Spleen (tissue), 11 donors: ENCODE results near the gene KCND3. TPM values are rescaled to one million over a fixed set of nuclear protein-coding genes. Genes with fewer than 3 reads are reported as not detected.

Source experiments
- DNase-seq: peaks from one replicate; pipeline ENCODE4 v3.0.0-alpha.2; 2020
- H3K27ac ChIP-seq, 8 donors: fragments of 200-600 bp; sonication (generic) in 7 of 8; 1 replicate in 4 of 8; 2 replicates in 4 of 8; pipeline versions ENCODE4 v1.5.0 to v1.8.0; 2016 to 2021; ENCODE audit warnings: inconsistent platforms in 4 of 8, mild to moderate bottlenecking in 4 of 8, moderate library complexity in 1 of 8
- H3K27me3 ChIP-seq, 7 donors: fragments of 200-600 bp; sonication (generic) in 6 of 7; replicated peaks in 1 of 7; 1 replicate in 4 of 7; 2 replicates in 3 of 7; pipeline versions ENCODE4 v1.5.0 to v1.8.0; 2016 to 2021; ENCODE audit warnings: inconsistent platforms in 3 of 7, mild to moderate bottlenecking in 1 of 7
- H3K36me3 ChIP-seq, 6 donors: fragments of 200-600 bp; sonication (generic) in 5 of 6; 1 replicate in 4 of 6; 2 replicates in 2 of 6; pipeline versions ENCODE4 v1.5.0 to v1.8.0; 2016 to 2021; ENCODE audit warnings: inconsistent platforms in 2 of 6
- H3K4me1 ChIP-seq, 6 donors: fragments of 200-600 bp; sonication (generic) in 5 of 6; 1 replicate in 3 of 6; 2 replicates in 3 of 6; pipeline versions ENCODE4 v1.5.0 to v1.8.0; 2016 to 2021; ENCODE audit warnings: inconsistent platforms in 3 of 6
- H3K4me3 ChIP-seq, 8 donors: fragments of 200-600 bp; sonication (generic) in 7 of 8; 1 replicate in 4 of 8; 2 replicates in 4 of 8; pipeline versions ENCODE4 v1.5.0 to v1.8.0; 2016 to 2021; ENCODE audit warnings: inconsistent platforms in 4 of 8, mild to moderate bottlenecking in 4 of 8, moderate library complexity in 2 of 8
- H3K9me3 ChIP-seq, 8 donors: fragments of 200-600 bp; sonication (generic) in 7 of 8; 1 replicate in 4 of 8; 2 replicates in 4 of 8; pipeline versions ENCODE4 v1.5.0 to v1.8.0; 2016 to 2021; ENCODE audit warnings: inconsistent platforms in 4 of 8
- POLR2A ChIP-seq, 3 donors: fragments of 450-650 bp; IDR thresholded peaks; one replicate each; pipeline ENCODE4 v1.5.1; 2017; ENCODE audit warnings: antibody characterized with exemption in 3 of 3, mild to moderate bottlenecking in 1 of 3
- POLR2AphosphoS5 ChIP-seq, 3 donors: sonication (generic); formaldehyde crosslinking; IDR thresholded peaks; one replicate each; pipeline ENCODE4 v1.5.1; 2017; ENCODE audit warnings: antibody characterized with exemption in 3 of 3
- WGBS, 5 donors: extraction: QIAGEN DNeasy Blood & Tissue Kit in 3 of 5; methylation state at CpG; one replicate each; pipeline versions ENCODE4 v1.1.5 to v1.1.7; 2013 to 2018; 5-methylcytosine and 5-hydroxymethylcytosine counted together
- intact Hi-C: fragments of 100-400 bp; cut with DNase I; formaldehyde crosslinking; loops from one replicate; pipeline ENCODE4 v1.15.0; 2023; ENCODE audit warnings: low total_unique reads
- polyA plus RNA-seq, 3 donors: library from polyadenylated mRNA; stranded (reverse); fragments of 200-250 nt; gene quantifications; one replicate each; pipeline ENCODE4 v1.2.1, GENCODE V29; 2013
- total RNA-seq, 7 donors: library from RNA; depleted of rRNA in 3 of 7; stranded (reverse); fragments of >200 nt in 3 of 7; fragmentation: NEBNext Ultra II Directional in 4 of 7; extraction: Animal tissue kit (Norgen Biotek cat#: 25700) in 4 of 7; gene quantifications; one replicate each; pipeline versions ENCODE4 v1.1.0 to v1.2.1, GENCODE V29; 2016 to 2021
- TF ChIP-seq, protein P1 (sequence below), 11 experiments: fragments of 200-600 bp in 7 of 11; fragments of 450-650 bp in 4 of 11; sonication (generic) in 4 of 11; IDR thresholded peaks in 8 of 11; conservative IDR thresholded peaks in 3 of 11; 1 replicate in 7 of 11; 2 replicates in 4 of 11; pipeline versions ENCODE4 v1.4.0 to v1.8.0; 2016 to 2021; ENCODE audit warnings: antibody characterized with exemption in 11 of 11, inconsistent platforms in 4 of 11, mild to moderate bottlenecking in 1 of 11
- donor health status: healthy with polysubstance abuse.
- donor health status: DM: no; HTN: no; CAD: no; lungs with moderate emphysema.
- donor health status: DM: no; HTN: no; CAD: no.
- donor health status: Bipolar disorder and iron deficiency.
- donor health status: healthy.
- donor health status: DM: no; HTN: no; CAD: no.
- donor health status: DM: yes; HTN: yes; CAD: no.

KCND3 gene
- total and polyA plus RNA-seq, 10 donors = 0.67 to 14.2 (median 8.6) TPM

DNA sequence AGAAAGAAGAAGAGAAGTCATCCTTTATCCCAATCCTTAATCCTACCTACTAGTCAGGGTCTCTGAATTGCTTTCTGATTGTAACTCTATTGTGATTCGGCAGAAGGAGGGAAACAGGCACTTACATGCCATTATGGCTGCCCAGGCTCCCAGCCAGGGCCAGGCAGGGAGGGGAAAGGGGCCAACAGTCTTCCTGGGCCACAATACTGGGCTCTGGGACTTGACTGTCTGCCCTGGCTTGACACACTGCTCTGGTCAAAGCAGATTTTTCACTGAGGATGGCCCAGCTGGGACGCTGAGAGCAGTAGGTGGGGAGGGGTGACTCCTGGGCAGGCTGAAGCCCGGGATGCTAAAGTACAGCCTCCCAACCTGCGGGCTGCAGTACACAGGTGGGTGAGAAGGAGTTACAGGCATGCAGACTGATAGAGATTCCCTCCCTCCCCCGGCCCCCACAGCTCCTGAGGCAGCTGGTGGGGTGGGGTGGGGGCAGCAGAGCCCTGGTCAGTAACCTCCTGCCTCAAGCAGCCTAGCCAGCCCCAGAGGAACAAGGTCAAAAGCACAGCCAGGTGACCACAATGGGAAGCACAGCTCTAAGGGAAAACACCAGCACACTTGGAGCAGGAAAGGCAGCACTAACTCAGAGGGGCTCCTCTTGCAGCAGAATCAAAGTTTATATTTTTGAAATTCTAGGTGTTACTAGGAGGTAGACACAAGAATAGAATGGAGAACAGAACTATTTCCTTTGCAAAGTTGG is 25.3 kb downstream of the KCND3 start:
- DNase-seq = no peak
- TF ChIP-seq, protein P1, sequence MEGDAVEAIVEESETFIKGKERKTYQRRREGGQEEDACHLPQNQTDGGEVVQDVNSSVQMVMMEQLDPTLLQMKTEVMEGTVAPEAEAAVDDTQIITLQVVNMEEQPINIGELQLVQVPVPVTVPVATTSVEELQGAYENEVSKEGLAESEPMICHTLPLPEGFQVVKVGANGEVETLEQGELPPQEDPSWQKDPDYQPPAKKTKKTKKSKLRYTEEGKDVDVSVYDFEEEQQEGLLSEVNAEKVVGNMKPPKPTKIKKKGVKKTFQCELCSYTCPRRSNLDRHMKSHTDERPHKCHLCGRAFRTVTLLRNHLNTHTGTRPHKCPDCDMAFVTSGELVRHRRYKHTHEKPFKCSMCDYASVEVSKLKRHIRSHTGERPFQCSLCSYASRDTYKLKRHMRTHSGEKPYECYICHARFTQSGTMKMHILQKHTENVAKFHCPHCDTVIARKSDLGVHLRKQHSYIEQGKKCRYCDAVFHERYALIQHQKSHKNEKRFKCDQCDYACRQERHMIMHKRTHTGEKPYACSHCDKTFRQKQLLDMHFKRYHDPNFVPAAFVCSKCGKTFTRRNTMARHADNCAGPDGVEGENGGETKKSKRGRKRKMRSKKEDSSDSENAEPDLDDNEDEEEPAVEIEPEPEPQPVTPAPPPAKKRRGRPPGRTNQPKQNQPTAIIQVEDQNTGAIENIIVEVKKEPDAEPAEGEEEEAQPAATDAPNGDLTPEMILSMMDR (IDR thresholded peaks at IDR 0.05 in 8 of 11, conservative IDR thresholded peaks at IDR 0.05 in 3 of 11) = no peak
- no peak for TF ChIP-seq POLR2A (IDR thresholded peaks at IDR 0.05)
- TF ChIP-seq POLR2AphosphoS5 (IDR thresholded peaks at IDR 0.05) = no peak
- Histone ChIP-seq H3K4me1 (peaks cover 0 to 17% (median 4%) of the 10 kb centered on the region in 6 donors), H3K4me3 (no peak overlapping the region), H3K27me3 (peaks cover 0 to 66% (median 0%) of the 10 kb centered on the region in 7 donors), H3K9me3 (no peaks in the 10 kb centered on the region), H3K27ac (no peak overlapping the region), H3K36me3 (no peaks in the 10 kb centered on the region)
- intact Hi-C loops = no loop called here
- WGBS, 5 donors = 29 to 44% (median 39%) methylated on average over 4 to 5 of the region's 5 CpGs

DNA sequence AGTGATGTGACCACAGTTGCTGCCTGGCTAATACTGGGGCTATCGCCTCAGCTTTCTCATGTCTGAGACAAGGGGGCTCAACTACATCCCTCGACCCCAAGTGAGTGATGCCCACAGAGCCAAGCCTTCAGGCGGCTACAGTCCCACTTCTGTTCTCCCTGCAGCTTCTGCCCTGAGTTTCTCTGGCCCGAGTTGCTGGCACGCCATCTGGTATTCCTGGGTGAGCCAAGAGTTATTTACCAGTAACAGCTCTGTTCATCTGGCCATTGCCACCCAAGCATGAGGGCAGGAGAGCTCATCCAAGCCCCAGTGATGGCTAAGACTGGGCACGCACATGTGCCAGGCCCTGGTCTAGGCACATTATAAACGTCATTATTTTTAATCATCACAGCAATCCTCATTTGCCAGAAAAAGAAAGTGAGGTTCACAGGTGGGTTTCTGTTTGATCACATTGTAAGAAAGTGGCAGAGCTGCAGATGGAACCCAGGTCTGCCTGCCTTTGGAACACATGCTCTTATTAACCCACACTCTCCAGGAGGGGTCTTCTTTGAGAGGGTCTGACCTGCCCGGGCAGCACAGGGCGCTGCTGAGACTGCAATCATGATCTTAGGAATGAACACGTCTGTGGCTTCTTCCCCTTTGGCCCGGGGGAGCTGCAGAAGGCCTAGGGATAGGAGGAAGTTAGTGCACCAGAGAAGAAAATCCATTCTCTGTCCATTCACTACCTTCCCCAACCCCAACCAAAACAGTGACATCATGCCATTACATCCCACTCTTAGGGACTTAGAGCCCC is 27.5 kb downstream of the KCND3 start:
- intact Hi-C loops = no loop called here
- H3K4me3 ChIP-seq = no peak overlapping the region
- H3K9me3 ChIP-seq = no peaks in the 10 kb centered on the region
- TF ChIP-seq POLR2A (IDR thresholded peaks at IDR 0.05) (no peak), POLR2AphosphoS5 (IDR thresholded peaks at IDR 0.05) (no peak)
- TF ChIP-seq, protein P1 (IDR thresholded peaks at IDR 0.05 in 8 of 11, conservative IDR thresholded peaks at IDR 0.05 in 3 of 11) = no peak
- no peak for DNase-seq
- H3K4me1 ChIP-seq = no peaks in the 10 kb centered on the region
- peaks cover 0 to 47% (median 0%) of the 10 kb centered on the region in 7 donors for H3K27me3 ChIP-seq
- 65 to 79% (median 75%) methylated on average over 9 to 11 of the region's 11 CpGs for WGBS, 5 donors
- H3K27ac ChIP-seq = no peak overlapping the region
- H3K36me3 ChIP-seq = no peaks in the 10 kb centered on the region

DNA sequence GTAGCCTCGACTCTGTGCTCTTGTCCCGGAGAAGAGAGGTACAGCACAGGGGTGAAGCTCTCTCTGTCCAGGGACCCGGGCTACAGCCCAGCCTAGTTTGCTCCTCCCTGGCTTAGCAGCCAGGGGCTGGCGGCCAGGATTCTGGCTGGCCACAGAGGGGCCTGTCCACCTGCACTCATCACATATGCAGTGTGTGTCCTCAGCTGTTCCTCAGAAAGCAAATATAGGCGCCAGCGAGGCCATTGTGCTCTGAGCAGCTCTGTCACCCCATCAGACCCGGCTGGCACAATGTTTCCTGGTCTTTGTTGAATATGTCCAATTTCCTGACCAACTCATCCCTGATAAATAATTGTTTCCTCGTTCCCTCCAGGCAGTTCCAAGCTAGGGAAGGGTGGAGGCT is 28.5 kb downstream of the KCND3 start:
- H3K27ac ChIP-seq = no peak overlapping the region
- intact Hi-C loops = no loop called here
- TF ChIP-seq, protein P1 (IDR thresholded peaks at IDR 0.05 in 8 of 11, conservative IDR thresholded peaks at IDR 0.05 in 3 of 11) = no peak
- TF ChIP-seq POLR2AphosphoS5 (IDR thresholded peaks at IDR 0.05) (no peak), POLR2A (IDR thresholded peaks at IDR 0.05) (no peak)
- peak; percentile 55 for DNase-seq
- H3K27me3 ChIP-seq = peaks cover 0 to 37% (median 0%) of the 10 kb centered on the region in 7 donors
- peaks cover 0 to 3% (median 0%) of the 10 kb centered on the region in 6 donors for H3K4me1 ChIP-seq
- no peaks in the 10 kb centered on the region for H3K36me3 ChIP-seq
- WGBS, 5 donors = 65 to 75% (median 74%) methylated on average over 6 to 8 of the region's 8 CpGs
- no peaks in the 10 kb centered on the region for H3K9me3 ChIP-seq
- H3K4me3 ChIP-seq = no peak overlapping the region

DNA sequence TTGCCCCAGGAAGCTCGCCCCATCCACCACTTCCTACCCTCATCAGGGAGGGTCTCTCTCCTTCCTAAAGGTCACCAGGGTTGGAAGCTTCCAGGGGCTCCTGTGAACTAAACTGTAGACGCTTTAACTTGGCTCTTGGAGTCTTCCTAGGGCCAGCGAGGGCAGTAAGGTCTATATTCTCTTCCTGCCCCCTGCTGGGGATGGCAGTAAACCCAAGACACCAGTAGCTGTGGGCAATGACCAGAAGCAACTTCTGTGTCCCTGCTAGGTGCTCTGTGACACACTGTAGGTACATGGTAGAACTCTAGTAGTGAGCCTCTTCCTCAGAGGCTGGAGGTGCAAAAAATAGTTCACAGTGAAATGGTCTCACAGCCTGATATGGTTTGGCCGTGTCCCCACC is 30.0 kb downstream of the KCND3 start:
- H3K27me3 ChIP-seq = peaks cover 0 to 28% (median 0%) of the 10 kb centered on the region in 7 donors
- no peak overlapping the region for H3K27ac ChIP-seq
- no peaks in the 10 kb centered on the region for H3K9me3 ChIP-seq
- TF ChIP-seq, protein P1 (IDR thresholded peaks at IDR 0.05 in 8 of 11, conservative IDR thresholded peaks at IDR 0.05 in 3 of 11) = no peak
- TF ChIP-seq POLR2AphosphoS5 (IDR thresholded peaks at IDR 0.05) (no peak), POLR2A (IDR thresholded peaks at IDR 0.05) (no peak)
- peak; percentile 13 for DNase-seq
- H3K36me3 ChIP-seq = no peaks in the 10 kb centered on the region
- peaks cover 0 to 3% (median 0%) of the 10 kb centered on the region in 6 donors for H3K4me1 ChIP-seq
- H3K4me3 ChIP-seq = no peak overlapping the region
- WGBS, 5 donors = 71 to 84% (median 76%) methylated on average over 4 of the region's 4 CpGs
- intact Hi-C loops = no loop called here
